Tibial nerve (tissue), 4 donors: Measurements from ENCODE around the gene SLC8B1.

Experiments used
- CTCF ChIP-seq, 5 experiments: fragments of 200-600 bp in 3 of 5; fragments of 450-650 bp in 2 of 5; sonication (generic) in 3 of 5; IDR thresholded peaks; one replicate each; pipeline ENCODE4 v1.5.1; 2016 to 2019; ENCODE audit warnings: antibody characterized with exemption in 5 of 5, mild to moderate bottlenecking in 3 of 5, moderate library complexity in 2 of 5
- EP300 ChIP-seq, 2 donors: sonication (generic); formaldehyde crosslinking; IDR thresholded peaks; one replicate each; pipeline ENCODE4 v1.6.1; 2017; ENCODE audit warnings: antibody characterized with exemption in 2 of 2, mild to moderate bottlenecking in 1 of 2
- POLR2A ChIP-seq, 2 donors: fragments of 450-650 bp; IDR thresholded peaks; one replicate each; pipeline ENCODE4 v1.6.1; 2017; ENCODE audit warnings: antibody characterized with exemption in 2 of 2, mild to moderate bottlenecking in 2 of 2, moderate library complexity in 2 of 2

- TF ChIP-seq CTCF (IDR thresholded peaks at IDR 0.05) = no peak
- peak; percentile 61 to 94 for TF ChIP-seq EP300 (IDR thresholded peaks at IDR 0.05)
- no peak for TF ChIP-seq POLR2A (IDR thresholded peaks at IDR 0.05)
These were observed 62.9 kb downstream of the SLC8B1 start for GRCh38 chr12:113271853-113272561.
